Caco-2 (cell line): Measurements from ENCODE around the gene RNH1. TPM values are rescaled to one million over a fixed set of nuclear protein-coding genes. Genes with fewer than 3 reads are reported as not detected.

ENCODE experiments used
- BruUV-seq: library from RNA; stranded (reverse); fragments of 400-500 nt; replicated peaks from 2 replicates; lab custom pipeline; 2021; lab: Mats Ljungman, UMichigan
- CTCF ChIA-PET: fragments of 300-600 bp; sonication (Branson Sonifier 250); formaldehyde crosslinking; loops from one replicate; lab custom pipeline; 2022; ENCODE audit warnings: antibody characterized with exemption; lab: Charles Lee
- POLR2A ChIA-PET: fragments of 300-600 bp; sonication (Branson Sonifier 250); formaldehyde crosslinking; loops from one replicate; lab custom pipeline; 2022; ENCODE audit warnings: antibody characterized with exemption; lab: Charles Lee
- DNase-seq, 2 experiments: peaks; one replicate each; pipeline versions ENCODE4 v3.0.0 to v3.0.0-alpha.2; 2020 to 2022
- H3K27me3 ChIP-seq: replicated peaks from 2 replicates; pipeline ENCODE4 v1.6.0; 2011; ENCODE audit warnings: low read length; ENCODE audit not compliant: control insufficient read depth, insufficient read depth
- H3K36me3 ChIP-seq: 2 replicates; pipeline ENCODE4 v1.5.1; 2011; ENCODE audit warnings: low read length; ENCODE audit not compliant: control insufficient read depth, insufficient read depth
- H3K4me1 ChIP-seq: fragments of 250-450 bp; sonication (Bioruptor Pico); 2 replicates; pipeline ENCODE4 v1.5.1; 2020; ENCODE audit warnings: mild to moderate bottlenecking
- H3K4me3 ChIP-seq: 2 replicates; pipeline ENCODE4 v1.5.1; 2011; ENCODE audit warnings: low read depth, mild to moderate bottlenecking, control low read depth, low read length
- H3K9me3 ChIP-seq: fragments of 250-450 bp; sonication (Bioruptor Pico); 2 replicates; pipeline ENCODE4 v1.5.1; 2020; ENCODE audit warnings: mild to moderate bottlenecking, moderate library complexity
- H3K27ac Mint-ChIP-seq: one replicate; pipeline ENCODE4 v1.8.0; 2022; ENCODE audit warnings: mixed read lengths; ENCODE audit not compliant: unreplicated experiment
- H3K27me3 Mint-ChIP-seq: one replicate; pipeline ENCODE4 v1.8.0; 2022; ENCODE audit warnings: mixed read lengths; ENCODE audit not compliant: insufficient read depth, unreplicated experiment
- H3K36me3 Mint-ChIP-seq: one replicate; pipeline ENCODE4 v1.8.0; 2022; ENCODE audit warnings: mild to moderate bottlenecking, mixed read lengths; ENCODE audit not compliant: insufficient read depth, unreplicated experiment
- H3K4me1 Mint-ChIP-seq: one replicate; pipeline ENCODE4 v1.8.0; 2022; ENCODE audit warnings: low read depth, mixed read lengths; ENCODE audit not compliant: unreplicated experiment
- H3K4me3 Mint-ChIP-seq: one replicate; pipeline ENCODE4 v1.8.0; 2022; ENCODE audit warnings: mild to moderate bottlenecking, moderate library complexity, mixed read lengths; ENCODE audit not compliant: unreplicated experiment
- H3K9me3 Mint-ChIP-seq: one replicate; pipeline ENCODE4 v1.8.0; 2022; ENCODE audit warnings: mixed read lengths; ENCODE audit not compliant: unreplicated experiment
- CTCF ChIP-seq, 2 experiments: fragments of 200-600 bp in 1 of 2; IDR thresholded peaks; 1 replicate in 1 of 2; 2 replicates in 1 of 2; pipeline versions ENCODE4 v1.5.1 to v1.8.0; 2011 to 2022; ENCODE audit warnings: antibody characterized with exemption in 1 of 2, control low read depth in 1 of 2, inconsistent platforms in 1 of 2, low read depth in 1 of 2, low read length in 1 of 2, mild to moderate bottlenecking in 1 of 2, moderate library complexity in 1 of 2; ENCODE audit not compliant: insufficient read depth in 1 of 2, severe bottlenecking in 1 of 2, unreplicated experiment in 1 of 2
- intact Hi-C: fragments of 100-400 bp; cut with micrococcal nuclease; formaldehyde crosslinking; loops from one replicate; pipeline ENCODE4 v1.10.0; 2022; ENCODE audit not compliant: unreplicated experiment
- total RNA-seq: library from RNA; stranded (reverse); gene quantifications from 2 replicates; pipeline ENCODE4 v1.2.3, GENCODE V29; 2022

RNH1 gene
- total RNA-seq, 1 experiment from 2014 or later = 136 TPM

- H3K4me3 ChIP-seq = no peak overlapping the region
- intact Hi-C loops = no loop called here
- CTCF ChIA-PET = no interaction called here
- H3K36me3 ChIP-seq = peaks cover 7% of the 10 kb centered on the region
- Mint-ChIP-seq H3K27ac (peak overlapping the region; percentile 71), H3K36me3 (peaks cover 88% of the 10 kb centered on the region), H3K4me1 (no peaks in the 10 kb centered on the region), H3K9me3 (no peaks in the 10 kb centered on the region), H3K4me3 (no peak overlapping the region), H3K27me3 (no peaks in the 10 kb centered on the region)
- no peaks in the 10 kb centered on the region for H3K9me3 ChIP-seq
- no peaks in the 10 kb centered on the region for H3K4me1 ChIP-seq
- no peaks in the 10 kb centered on the region for H3K27me3 ChIP-seq
- no peak for DNase-seq
- BruUV-seq = no TSS peak
- POLR2A ChIA-PET = no interaction called here
- TF ChIP-seq CTCF (IDR thresholded peaks at IDR 0.05; ENCODE audit: insufficient read depth in 1 of 2, low read depth in 1 of 2, low read length in 1 of 2, severe bottlenecking in 1 of 2, unreplicated experiment in 1 of 2) = no peak
These were observed 12.1 kb downstream of the RNH1 start for GRCh38 chr11:494761-495536.

- no TSS peak for BruUV-seq
- no peak overlapping the region for H3K27ac Mint-ChIP-seq
- H3K4me1 Mint-ChIP-seq = no peaks in the 10 kb centered on the region
- H3K9me3 Mint-ChIP-seq = no peaks in the 10 kb centered on the region
- peaks cover 66% of the 10 kb centered on the region for H3K36me3 Mint-ChIP-seq
- no peak for TF ChIP-seq CTCF (IDR thresholded peaks at IDR 0.05; ENCODE audit: insufficient read depth in 1 of 2, low read depth in 1 of 2, low read length in 1 of 2, severe bottlenecking in 1 of 2, unreplicated experiment in 1 of 2)
- H3K4me3 ChIP-seq = no peak overlapping the region
- no peaks in the 10 kb centered on the region for H3K9me3 ChIP-seq
- intact Hi-C loops = no loop called here
- ChIA-PET CTCF (no interaction called here), POLR2A (no interaction called here)
- no peak overlapping the region for H3K4me3 Mint-ChIP-seq
- DNase-seq = no peak
- H3K27me3 ChIP-seq = no peaks in the 10 kb centered on the region
- peaks cover 4% of the 10 kb centered on the region for H3K36me3 ChIP-seq
- no peaks in the 10 kb centered on the region for H3K27me3 Mint-ChIP-seq
- no peaks in the 10 kb centered on the region for H3K4me1 ChIP-seq
These were observed 14.4 kb downstream of the RNH1 start for GRCh38 chr11:492427-493226.

- no peaks in the 10 kb centered on the region for H3K27me3 ChIP-seq
- H3K4me1 ChIP-seq = no peaks in the 10 kb centered on the region
- H3K27ac Mint-ChIP-seq = no peak overlapping the region
- TF ChIP-seq CTCF (IDR thresholded peaks at IDR 0.05; ENCODE audit: insufficient read depth in 1 of 2, low read depth in 1 of 2, low read length in 1 of 2, severe bottlenecking in 1 of 2, unreplicated experiment in 1 of 2) = no peak
- H3K9me3 ChIP-seq = no peaks in the 10 kb centered on the region
- POLR2A ChIA-PET = no interaction called here
- H3K4me3 Mint-ChIP-seq = no peak overlapping the region
- intact Hi-C loops = no loop called here
- H3K36me3 Mint-ChIP-seq = peaks cover 53% of the 10 kb centered on the region
- BruUV-seq = no TSS peak
- no peaks in the 10 kb centered on the region for H3K27me3 Mint-ChIP-seq
- peaks cover 2% of the 10 kb centered on the region; the same call in 1 of the 2 replicates for H3K36me3 ChIP-seq
- H3K4me1 Mint-ChIP-seq = no peaks in the 10 kb centered on the region
- CTCF ChIA-PET = no interaction called here
- no peak for DNase-seq
- no peak overlapping the region for H3K4me3 ChIP-seq
- no peaks in the 10 kb centered on the region for H3K9me3 Mint-ChIP-seq
These were observed 15.7 kb downstream of the RNH1 start for GRCh38 chr11:491358-491757.
